ENCODE results near the gene EEF2K. TPM values are rescaled to one million over a fixed set of nuclear protein-coding genes. Genes with fewer than 3 reads are reported as not detected.

Gene EEF2K
- total RNA-seq, 1 experiment from 2014 or later, result 31.0 TPM

DNA sequence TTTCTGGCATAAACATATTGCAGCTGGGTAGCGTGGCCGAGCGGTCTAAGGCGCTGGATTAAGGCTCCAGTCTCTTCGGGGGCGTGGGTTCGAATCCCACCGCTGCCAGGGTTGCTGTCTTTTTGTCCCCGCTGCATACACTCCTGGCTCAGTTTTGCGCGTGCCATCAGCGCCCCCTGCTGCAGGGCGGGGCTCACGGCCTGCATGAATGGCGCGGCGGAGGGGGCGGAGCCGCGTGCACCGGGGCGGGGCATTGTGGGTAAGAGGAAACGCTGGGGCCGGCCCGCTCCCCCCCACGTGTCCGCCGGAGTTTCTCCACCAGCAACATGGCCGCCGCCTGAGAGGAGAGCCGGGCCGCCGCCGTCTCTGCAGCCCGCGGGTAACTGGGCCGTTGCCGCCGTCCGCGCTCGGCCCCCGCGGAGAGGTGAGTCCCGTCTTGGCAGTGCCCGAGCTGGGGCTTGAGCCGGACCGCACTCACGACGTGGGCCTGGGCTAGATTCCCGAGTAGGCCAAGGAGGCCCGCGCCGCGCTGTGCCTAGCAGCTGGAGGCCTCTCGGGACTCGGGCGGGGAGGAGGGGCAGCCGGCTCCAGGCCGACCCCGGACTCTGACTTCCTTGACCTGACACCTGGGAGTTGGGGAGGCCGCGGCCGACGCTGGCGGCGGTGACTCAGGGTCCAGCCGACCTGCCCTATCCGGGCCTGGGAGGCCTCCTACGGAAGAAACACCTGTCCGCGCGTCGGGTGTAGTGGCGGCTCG is 91.2 kb downstream of the EEF2K start, which contains the start of gene POLR3E:
Gene POLR3E (plus strand): TSS at position 296 of the 757 bp plus-strand sequence. CDS start 5,560 bp downstream, outside the sequence.
- H3K4me3 ChIP-seq (replicated peaks in 1 of 2; ENCODE audit: low read depth in 1 of 2, low read length in 2 of 2), result peak within 1 kb of the TSS; percentile 83 to 92
- no peaks in the 10 kb centered on the region; the same call in 1 of the 2 replicates for H4K20me1 ChIP-seq (ENCODE audit: insufficient read depth)
- H3K9me2 ChIP-seq (ENCODE audit: insufficient read depth), result no peaks in the 10 kb centered on the region
- CTCF ChIA-PET, result no interaction called here
- peak within 1 kb of the TSS; percentile 93 for H3K4me2 ChIP-seq (ENCODE audit: low read length)
- H3K9me3 ChIP-seq (ENCODE audit: control insufficient read depth in 1 of 2, insufficient read depth in 1 of 2, low read depth in 1 of 2, low read length in 2 of 2), result no peaks in the 10 kb centered on the region
- peak within 1 kb of the TSS; percentile 94 for H3K27ac ChIP-seq (ENCODE audit: low read depth, low read length)
- H3K27me3 ChIP-seq (ENCODE audit: insufficient read depth, low read length), result no peaks in the 10 kb centered on the region
- H3K36me3 ChIP-seq (ENCODE audit: control insufficient read depth in 1 of 2, insufficient read depth in 2 of 2, low read length in 2 of 2), result peaks cover 0 to 10% of the 10 kb centered on the region in 2 experiments; a peak in 1 of 4 replicates
- DNase-seq (ENCODE audit: low read depth, low spot score) (peak; percentile 93), ATAC-seq (peak; percentile 86)
- no TSS peak for BruUV-seq (replicated peaks)
- peaks cover 49% of the 10 kb centered on the region for H3K79me2 ChIP-seq (ENCODE audit: insufficient read depth, low read length)
- H3K4me1 ChIP-seq (ENCODE audit: control insufficient read depth in 1 of 2, insufficient read depth in 2 of 2, low read length in 2 of 2), result peaks cover 6 to 19% of the 10 kb centered on the region in 2 experiments; a peak in 3 of 4 replicates
- POLR2A ChIA-PET, result no interaction called here
- peak within 1 kb of the TSS; percentile 100 for H2AFZ ChIP-seq (ENCODE audit: low read depth, low read length, poor library complexity, severe bottlenecking)
- peak within 1 kb of the TSS; percentile 100 for H3K9ac ChIP-seq (ENCODE audit: low read length)
- intact Hi-C loops (cut with micrococcal nuclease), result loop anchor here (1.0 to 10.0 kb wide), 3 partner anchors 91 to 292 kb away; partner anchors contain the start of genes EEF2K, MOSMO and PDZD9
- RAD21 ChIA-PET (ENCODE audit: low non-redundant PET in 1 of 2, low total read pairs in 2 of 2, uncharacterized antibody in 2 of 2, unreplicated experiment in 2 of 2), result no interaction called here
- peak; percentile 94 for TF ChIP-seq CBX3 (IDR thresholded peaks at IDR 0.05; ENCODE audit: low read depth)
- TF ChIP-seq SIN3A (IDR thresholded peaks at IDR 0.05; ENCODE audit: low read depth), result peak; percentile 37; the same call in 1 of the 2 replicates
- no peak for TF ChIP-seq EZH2 (IDR thresholded peaks at IDR 0.05)
- 0 out of 2 replicates have a peak, but pooled peaks have one; percentile 29 for TF ChIP-seq CEBPB (IDR thresholded peaks at IDR 0.05; ENCODE audit: low read depth)
- peak; percentile 93 for TF ChIP-seq YY1 (IDR thresholded peaks at IDR 0.05; ENCODE audit: extremely low read depth, insufficient replicate concordance, low read depth, low read length)
- peak; percentile 98 for TF ChIP-seq RAD21 (IDR thresholded peaks at IDR 0.05; ENCODE audit: low read depth)
- TF ChIP-seq ELF1 (IDR thresholded peaks at IDR 0.05; ENCODE audit: borderline replicate concordance, low read depth), result no peak; the same call in 1 of the 2 replicates
- TF ChIP-seq ZNF274 (IDR thresholded peaks at IDR 0.05; ENCODE audit: low read depth, low read length), result no peak
- TF ChIP-seq SP1 (IDR thresholded peaks at IDR 0.05; ENCODE audit: low read depth), result peak; percentile 68
- TF ChIP-seq TCF7L2 (IDR thresholded peaks at IDR 0.05; ENCODE audit: borderline replicate concordance, extremely low read depth, insufficient read depth, insufficient read length), result no peak
- TF ChIP-seq, protein P1, sequence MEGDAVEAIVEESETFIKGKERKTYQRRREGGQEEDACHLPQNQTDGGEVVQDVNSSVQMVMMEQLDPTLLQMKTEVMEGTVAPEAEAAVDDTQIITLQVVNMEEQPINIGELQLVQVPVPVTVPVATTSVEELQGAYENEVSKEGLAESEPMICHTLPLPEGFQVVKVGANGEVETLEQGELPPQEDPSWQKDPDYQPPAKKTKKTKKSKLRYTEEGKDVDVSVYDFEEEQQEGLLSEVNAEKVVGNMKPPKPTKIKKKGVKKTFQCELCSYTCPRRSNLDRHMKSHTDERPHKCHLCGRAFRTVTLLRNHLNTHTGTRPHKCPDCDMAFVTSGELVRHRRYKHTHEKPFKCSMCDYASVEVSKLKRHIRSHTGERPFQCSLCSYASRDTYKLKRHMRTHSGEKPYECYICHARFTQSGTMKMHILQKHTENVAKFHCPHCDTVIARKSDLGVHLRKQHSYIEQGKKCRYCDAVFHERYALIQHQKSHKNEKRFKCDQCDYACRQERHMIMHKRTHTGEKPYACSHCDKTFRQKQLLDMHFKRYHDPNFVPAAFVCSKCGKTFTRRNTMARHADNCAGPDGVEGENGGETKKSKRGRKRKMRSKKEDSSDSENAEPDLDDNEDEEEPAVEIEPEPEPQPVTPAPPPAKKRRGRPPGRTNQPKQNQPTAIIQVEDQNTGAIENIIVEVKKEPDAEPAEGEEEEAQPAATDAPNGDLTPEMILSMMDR (IDR thresholded peaks at IDR 0.05 in 2 of 3, conservative IDR thresholded peaks at IDR 0.05 in 1 of 3; ENCODE audit: borderline replicate concordance in 1 of 3, insufficient read depth in 1 of 3, low read depth in 2 of 3, low read length in 2 of 3), result peak; percentile 76 to 96 (median 92)
- no peak for TF ChIP-seq EZH2phosphoT487 (IDR thresholded peaks at IDR 0.05; ENCODE audit: borderline replicate concordance)
- TF ChIP-seq, protein P2, sequence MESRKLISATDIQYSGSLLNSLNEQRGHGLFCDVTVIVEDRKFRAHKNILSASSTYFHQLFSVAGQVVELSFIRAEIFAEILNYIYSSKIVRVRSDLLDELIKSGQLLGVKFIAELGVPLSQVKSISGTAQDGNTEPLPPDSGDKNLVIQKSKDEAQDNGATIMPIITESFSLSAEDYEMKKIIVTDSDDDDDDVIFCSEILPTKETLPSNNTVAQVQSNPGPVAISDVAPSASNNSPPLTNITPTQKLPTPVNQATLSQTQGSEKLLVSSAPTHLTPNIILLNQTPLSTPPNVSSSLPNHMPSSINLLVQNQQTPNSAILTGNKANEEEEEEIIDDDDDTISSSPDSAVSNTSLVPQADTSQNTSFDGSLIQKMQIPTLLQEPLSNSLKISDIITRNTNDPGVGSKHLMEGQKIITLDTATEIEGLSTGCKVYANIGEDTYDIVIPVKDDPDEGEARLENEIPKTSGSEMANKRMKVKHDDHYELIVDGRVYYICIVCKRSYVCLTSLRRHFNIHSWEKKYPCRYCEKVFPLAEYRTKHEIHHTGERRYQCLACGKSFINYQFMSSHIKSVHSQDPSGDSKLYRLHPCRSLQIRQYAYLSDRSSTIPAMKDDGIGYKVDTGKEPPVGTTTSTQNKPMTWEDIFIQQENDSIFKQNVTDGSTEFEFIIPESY (IDR thresholded peaks at IDR 0.05; ENCODE audit: extremely low read depth, insufficient replicate concordance, low read length), result peak; percentile 34
- TF ChIP-seq JUND (IDR thresholded peaks at IDR 0.05), result no peak
- peak; percentile 53 for TF ChIP-seq POLR2A (IDR thresholded peaks at IDR 0.05; ENCODE audit: borderline replicate concordance, extremely low read depth, insufficient read depth, insufficient read length)
- TF ChIP-seq FOSL1 (IDR thresholded peaks at IDR 0.05; ENCODE audit: low read depth), result no peak
- peak; percentile 97 for TF ChIP-seq MAX (IDR thresholded peaks at IDR 0.05)
- TF ChIP-seq REST (IDR thresholded peaks at IDR 0.05; ENCODE audit: low read depth), result no peak
- TF ChIP-seq ZFX (IDR thresholded peaks at IDR 0.05), result peak; percentile 99
